ENCODE measurements around the gene USP21.
"Not testable (repeated sequence)": the region's sequence is repeated elsewhere in the genome, so short reads cannot be mapped to it uniquely, and the experiment has no call there.

Gene USP21

GRCh38 chr1:161159087-161159912, at the start of gene USP21:
Gene USP21 (plus strand): TSS chr1:161159500. CDS start chr1:161160641, 1,141 bp downstream.
- TF ChIP-seq POLR2A (IDR thresholded peaks at IDR 0.05; ENCODE audit: low read length) (peak; percentile 85), GATA1 (IDR thresholded peaks at IDR 0.05; ENCODE audit: low read depth, low read length) (no peak)
- DNase-seq, result peak; percentile 91 to 94

GRCh38 chr1:161111117-161111516, 48.2 kb upstream of the USP21 start:
- no peak for DNase-seq
- TF ChIP-seq POLR2A (IDR thresholded peaks at IDR 0.05; ENCODE audit: low read length) (no peak), GATA1 (IDR thresholded peaks at IDR 0.05; ENCODE audit: low read depth, low read length) (no peak)

GRCh38 chr1:161111527-161111926, 47.8 kb upstream of the USP21 start:
- no peak for DNase-seq

GRCh38 chr1:161113915-161114314, 45.4 kb upstream of the USP21 start:
- TF ChIP-seq POLR2A (IDR thresholded peaks at IDR 0.05; ENCODE audit: low read length), result no peak
- TF ChIP-seq GATA1 (IDR thresholded peaks at IDR 0.05; ENCODE audit: low read depth, low read length), result no peak
- no peak for DNase-seq

More at GRCh38 chr1:161111527-161111926, 47.8 kb upstream of the USP21 start:
- no peak for TF ChIP-seq POLR2A (IDR thresholded peaks at IDR 0.05; ENCODE audit: low read length)
- TF ChIP-seq GATA1 (IDR thresholded peaks at IDR 0.05; ENCODE audit: low read depth, low read length), result no peak

GRCh38 chr1:161114556-161114955, 44.7 kb upstream of the USP21 start:
- TF ChIP-seq POLR2A (IDR thresholded peaks at IDR 0.05; ENCODE audit: low read length), result no peak
- no peak for TF ChIP-seq GATA1 (IDR thresholded peaks at IDR 0.05; ENCODE audit: low read depth, low read length)
- DNase-seq, result no peak

- TF ChIP-seq GATA1 (IDR thresholded peaks at IDR 0.05; ENCODE audit: low read depth, low read length) (no peak), POLR2A (IDR thresholded peaks at IDR 0.05; ENCODE audit: low read length) (no peak)
- no peak for DNase-seq
Observed at GRCh38 chr1:161115132-161115711, 44.1 kb upstream of the USP21 start.

GRCh38 chr1:161115961-161116360, 43.3 kb upstream of the USP21 start:
- DNase-seq, result not testable (repeated sequence)

GRCh38 chr1:161117759-161118581, 41.3 kb upstream of the USP21 start, which contains the start of the genes NIT1 and PFDN2:
Gene NIT1 (plus strand): TSS chr1:161118105. CDS start chr1:161118177, 72 bp downstream.
Gene PFDN2 (minus strand): TSS chr1:161118037. CDS start chr1:161118026, 11 bp downstream.
- peak; percentile 91 to 94 for DNase-seq
- TF ChIP-seq GATA1 (IDR thresholded peaks at IDR 0.05; ENCODE audit: low read depth, low read length), result no peak
- TF ChIP-seq POLR2A (IDR thresholded peaks at IDR 0.05; ENCODE audit: low read length), result peak; percentile 96

- TF ChIP-seq POLR2A (IDR thresholded peaks at IDR 0.05; ENCODE audit: low read length), result peak; percentile 46
- no peak for TF ChIP-seq GATA1 (IDR thresholded peaks at IDR 0.05; ENCODE audit: low read depth, low read length)
- peak; percentile 81 for DNase-seq
Observed at GRCh38 chr1:161119092-161119903, 40.0 kb upstream of the USP21 start.

GRCh38 chr1:161121042-161121650, 38.2 kb upstream of the USP21 start:
- DNase-seq, result no peak
- TF ChIP-seq POLR2A (IDR thresholded peaks at IDR 0.05; ENCODE audit: low read length) (no peak), GATA1 (IDR thresholded peaks at IDR 0.05; ENCODE audit: low read depth, low read length) (no peak)

GRCh38 chr1:161121834-161122233, 37.5 kb upstream of the USP21 start:
- no peak for DNase-seq
- TF ChIP-seq GATA1 (IDR thresholded peaks at IDR 0.05; ENCODE audit: low read depth, low read length) (no peak), POLR2A (IDR thresholded peaks at IDR 0.05; ENCODE audit: low read length) (no peak)

GRCh38 chr1:161122967-161123366, 36.3 kb upstream of the USP21 start:
- TF ChIP-seq POLR2A (IDR thresholded peaks at IDR 0.05; ENCODE audit: low read length), result no peak
- no peak for TF ChIP-seq GATA1 (IDR thresholded peaks at IDR 0.05; ENCODE audit: low read depth, low read length)
- DNase-seq, result no peak

GRCh38 chr1:161127649-161128048, 31.7 kb upstream of the USP21 start:
- no peak for DNase-seq
- TF ChIP-seq POLR2A (IDR thresholded peaks at IDR 0.05; ENCODE audit: low read length) (peak; percentile 19), GATA1 (IDR thresholded peaks at IDR 0.05; ENCODE audit: low read depth, low read length) (no peak)

Data from erythroblast (primary cell).